Kidney (tissue), 14 donors: ENCODE results near the gene IGF1R. TPM values are rescaled to one million over a fixed set of nuclear protein-coding genes. Genes with fewer than 3 reads are reported as not detected.

Experiments used
- DNase-seq, 5 donors: peaks; one replicate each; pipeline ENCODE4 v3.0.0-alpha.2; 2013 to 2020
- FAIRE-seq: peaks from 2 replicates; lab custom pipeline; 2012; peaks lifted over from hg19 to GRCh38; lab: Jason Lieb, UNC
- H3K27ac ChIP-seq, 2 donors: one replicate each; pipeline ENCODE4 v1.7.0; 2013; ENCODE audit warnings: low read depth in 2 of 2, low read length in 2 of 2, inconsistent platforms in 1 of 2
- H3K27me3 ChIP-seq: one replicate; pipeline ENCODE4 v1.7.1; 2013; ENCODE audit warnings: low read length, inconsistent platforms; ENCODE audit not compliant: control insufficient read depth, insufficient read depth
- H3K36me3 ChIP-seq, 3 donors: one replicate each; pipeline versions ENCODE4 v1.7.0 to v1.7.1; 2013; ENCODE audit warnings: low read length in 3 of 3, control low read depth in 1 of 3, inconsistent platforms in 1 of 3; ENCODE audit not compliant: insufficient read depth in 3 of 3, control insufficient read depth in 2 of 3
- H3K4me1 ChIP-seq, 3 donors: one replicate each; pipeline versions ENCODE4 v1.7.0 to v1.7.1; 2013; ENCODE audit warnings: low read length in 3 of 3, inconsistent platforms in 1 of 3, low read depth in 1 of 3; ENCODE audit not compliant: control insufficient read depth in 2 of 3, insufficient read depth in 2 of 3
- H3K4me3 ChIP-seq, 3 donors: one replicate each; pipeline versions ENCODE4 v1.7.0 to v1.8.1; 2013; ENCODE audit warnings: low read length in 3 of 3, control low read depth in 1 of 3, inconsistent platforms in 1 of 3
- H3K9ac ChIP-seq, 3 donors: one replicate each; pipeline versions ENCODE4 v1.7.0 to v1.7.1; 2013; ENCODE audit warnings: low read length in 3 of 3, control low read depth in 1 of 3, inconsistent platforms in 1 of 3
- H3K9me3 ChIP-seq, 3 donors: one replicate each; pipeline versions ENCODE4 v1.7.0 to v1.7.1; 2013; ENCODE audit warnings: low read length in 3 of 3, control low read depth in 1 of 3, inconsistent platforms in 1 of 3; ENCODE audit not compliant: control insufficient read depth in 2 of 3, insufficient read depth in 1 of 3
- intact Hi-C: fragments of 100-400 bp; cut with DNase I; formaldehyde crosslinking; loops from one replicate; pipeline ENCODE4 v1.11.1; 2022
- polyA plus RNA-seq: library from polyadenylated mRNA; stranded (reverse); fragments of 350-450 nt; fragmentation: Illumina TruSeq; extraction: RNeasy Lipid Tissue Mini Kit (QIAGEN cat#74804); gene quantifications from one replicate; pipeline ENCODE4 v1.2.3, GENCODE V29; 2014; ENCODE audit warnings: low read depth, low replicate concordance; ENCODE audit not compliant: insufficient read depth
- total RNA-seq: library from RNA; stranded (reverse); fragmentation: NEBNext Ultra II Directional; extraction: Animal tissue kit (Norgen Biotek cat#: 25700); gene quantifications from one replicate; pipeline ENCODE4 v1.2.1, GENCODE V29; 2021
- TF ChIP-seq, protein P1 (sequence below): IDR thresholded peaks from 3 replicates; pipeline ENCODE4 v1.5.1; 2012; ENCODE audit warnings: mild to moderate bottlenecking, moderate library complexity, borderline replicate concordance; ENCODE audit not compliant: insufficient read depth; ENCODE audit errors: extremely low read depth
- donor health status: control.
- donor health status: control.
- donor health status: control.
- donor health status: control.
- donor health status: control.
- donor health status: DM: yes; HTN: yes; CAD: no.
- donor health status: Normal renal cell carcinoma (clear cell type).

Gene IGF1R
- total and polyA plus RNA-seq, 2 donors from 2014 or later, result 6.5 to 73.2 TPM

GRCh38 chr15:98729446-98730042, 81.2 kb downstream of the IGF1R start:
- TF ChIP-seq, protein P1, sequence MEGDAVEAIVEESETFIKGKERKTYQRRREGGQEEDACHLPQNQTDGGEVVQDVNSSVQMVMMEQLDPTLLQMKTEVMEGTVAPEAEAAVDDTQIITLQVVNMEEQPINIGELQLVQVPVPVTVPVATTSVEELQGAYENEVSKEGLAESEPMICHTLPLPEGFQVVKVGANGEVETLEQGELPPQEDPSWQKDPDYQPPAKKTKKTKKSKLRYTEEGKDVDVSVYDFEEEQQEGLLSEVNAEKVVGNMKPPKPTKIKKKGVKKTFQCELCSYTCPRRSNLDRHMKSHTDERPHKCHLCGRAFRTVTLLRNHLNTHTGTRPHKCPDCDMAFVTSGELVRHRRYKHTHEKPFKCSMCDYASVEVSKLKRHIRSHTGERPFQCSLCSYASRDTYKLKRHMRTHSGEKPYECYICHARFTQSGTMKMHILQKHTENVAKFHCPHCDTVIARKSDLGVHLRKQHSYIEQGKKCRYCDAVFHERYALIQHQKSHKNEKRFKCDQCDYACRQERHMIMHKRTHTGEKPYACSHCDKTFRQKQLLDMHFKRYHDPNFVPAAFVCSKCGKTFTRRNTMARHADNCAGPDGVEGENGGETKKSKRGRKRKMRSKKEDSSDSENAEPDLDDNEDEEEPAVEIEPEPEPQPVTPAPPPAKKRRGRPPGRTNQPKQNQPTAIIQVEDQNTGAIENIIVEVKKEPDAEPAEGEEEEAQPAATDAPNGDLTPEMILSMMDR, result no peak
- Histone ChIP-seq H3K36me3 (no peaks in the 10 kb centered on the region), H3K9me3 (no peaks in the 10 kb centered on the region), H3K27ac (peak overlapping the region; percentile 87 to 89), H3K4me3 (no peak overlapping the region), H3K27me3 (no peaks in the 10 kb centered on the region), H3K9ac (peak overlapping the region in 1 of 3 donors; percentile 56), H3K4me1 (peaks cover 2 to 65% (median 48%) of the 10 kb centered on the region in 3 donors)
- intact Hi-C loops, result no loop called here
- DNase-seq (no peak), FAIRE-seq (no peak)

- H3K9ac ChIP-seq, result peak overlapping the region in 1 of 3 donors; percentile 47
- H3K9me3 ChIP-seq, result no peaks in the 10 kb centered on the region
- intact Hi-C loops, result no loop called here
- peak overlapping the region; percentile 61 to 66 for H3K27ac ChIP-seq
- no peak for FAIRE-seq
- H3K4me1 ChIP-seq, result peaks cover 4 to 73% (median 59%) of the 10 kb centered on the region in 3 donors
- H3K4me3 ChIP-seq, result peak overlapping the region in 1 of 3 donors; percentile 3
- H3K27me3 ChIP-seq, result no peaks in the 10 kb centered on the region
- H3K36me3 ChIP-seq, result no peaks in the 10 kb centered on the region
- TF ChIP-seq, protein P1, result no peak
- DNase-seq, result peak in 1 of 5 donors; percentile 48
Observed at GRCh38 chr15:98730860-98731711, 82.7 kb downstream of the IGF1R start.

GRCh38 chr15:98731712-98732450, 83.5 kb downstream of the IGF1R start:
- intact Hi-C loops, result no loop called here
- H3K4me1 ChIP-seq, result peaks cover 4 to 78% (median 59%) of the 10 kb centered on the region in 3 donors
- peak overlapping the region; percentile 61 to 66 for H3K27ac ChIP-seq
- no peak overlapping the region for H3K9ac ChIP-seq
- no peaks in the 10 kb centered on the region for H3K27me3 ChIP-seq
- DNase-seq, result no peak
- no peak for FAIRE-seq
- TF ChIP-seq, protein P1, result no peak
- no peaks in the 10 kb centered on the region for H3K36me3 ChIP-seq
- H3K9me3 ChIP-seq, result no peaks in the 10 kb centered on the region
- H3K4me3 ChIP-seq, result peak overlapping the region in 2 of 3 donors; percentile 3 to 12
